ENCODE data around the gene SLC16A10. TPM values are rescaled to one million over a fixed set of nuclear protein-coding genes. Genes with fewer than 3 reads are reported as not detected.
"Not testable (repeated sequence)": the region's sequence is repeated elsewhere in the genome, so short reads cannot be mapped to it uniquely, and the experiment has no call there.

The SLC16A10 gene
- total RNA-seq, 3 donors from 2014 or later, result 1.4 to 6.0 (median 3.8) TPM

DNA sequence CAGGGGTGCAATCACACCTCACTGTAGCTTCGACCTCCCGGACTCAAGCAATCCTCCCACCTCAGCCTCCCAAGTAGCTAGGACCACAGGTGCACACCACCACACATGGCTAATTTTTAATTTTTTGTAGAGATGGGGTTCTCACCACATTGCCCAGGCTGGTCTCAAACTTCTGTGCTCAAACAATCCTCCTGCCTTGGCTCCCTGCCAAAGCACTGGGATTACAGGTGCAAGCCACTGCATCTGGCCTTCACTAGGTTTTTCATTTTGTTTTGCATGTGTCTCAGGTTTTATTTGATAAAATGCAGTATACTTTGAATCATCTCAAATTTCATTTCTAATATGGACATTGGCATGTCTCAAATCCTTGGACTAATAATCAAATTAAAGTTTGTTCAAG is 98.7 kb downstream of the SLC16A10 start:
- TF ChIP-seq CTCF (IDR thresholded peaks at IDR 0.05), result no peak
- H3K9me3 ChIP-seq, result no peaks in the 10 kb centered on the region
- no peaks in the 10 kb centered on the region for H3K4me1 ChIP-seq (ENCODE audit: low read depth)
- ATAC-seq (no peak), DNase-seq (no peak)
- H3K36me3 ChIP-seq (ENCODE audit: low read depth), result no peaks in the 10 kb centered on the region
- intact Hi-C loops (cut with DNase I, micrococcal nuclease), result no loop called here
- H3K4me3 ChIP-seq, result no peak overlapping the region

DNA sequence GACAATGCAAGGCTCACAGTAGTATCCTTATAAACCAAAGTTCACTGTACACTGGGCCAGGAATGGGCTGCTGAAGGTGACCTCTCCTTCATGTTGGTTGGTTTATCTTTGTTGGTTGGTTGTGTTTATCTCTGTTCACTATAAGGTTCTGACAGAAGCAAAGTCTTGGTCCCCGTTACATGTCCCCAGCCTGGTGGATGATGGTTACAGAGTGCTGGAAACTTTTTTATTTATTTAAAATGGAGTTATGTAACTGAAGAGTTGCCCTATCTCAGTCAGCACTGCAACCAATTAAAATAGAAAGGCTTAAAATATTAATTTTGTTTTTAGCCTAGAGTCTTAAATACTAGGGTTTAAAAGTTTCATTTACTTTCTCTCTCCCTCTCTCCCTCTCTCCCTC is 100.6 kb downstream of the SLC16A10 start:
- no peak overlapping the region for H3K4me3 ChIP-seq
- no peaks in the 10 kb centered on the region for H3K4me1 ChIP-seq (ENCODE audit: low read depth)
- no peak for TF ChIP-seq CTCF (IDR thresholded peaks at IDR 0.05)
- H3K36me3 ChIP-seq (ENCODE audit: low read depth), result no peaks in the 10 kb centered on the region
- DNase-seq (no peak), ATAC-seq (no peak)
- intact Hi-C loops (cut with DNase I, micrococcal nuclease), result no loop called here
- H3K9me3 ChIP-seq, result no peaks in the 10 kb centered on the region

DNA sequence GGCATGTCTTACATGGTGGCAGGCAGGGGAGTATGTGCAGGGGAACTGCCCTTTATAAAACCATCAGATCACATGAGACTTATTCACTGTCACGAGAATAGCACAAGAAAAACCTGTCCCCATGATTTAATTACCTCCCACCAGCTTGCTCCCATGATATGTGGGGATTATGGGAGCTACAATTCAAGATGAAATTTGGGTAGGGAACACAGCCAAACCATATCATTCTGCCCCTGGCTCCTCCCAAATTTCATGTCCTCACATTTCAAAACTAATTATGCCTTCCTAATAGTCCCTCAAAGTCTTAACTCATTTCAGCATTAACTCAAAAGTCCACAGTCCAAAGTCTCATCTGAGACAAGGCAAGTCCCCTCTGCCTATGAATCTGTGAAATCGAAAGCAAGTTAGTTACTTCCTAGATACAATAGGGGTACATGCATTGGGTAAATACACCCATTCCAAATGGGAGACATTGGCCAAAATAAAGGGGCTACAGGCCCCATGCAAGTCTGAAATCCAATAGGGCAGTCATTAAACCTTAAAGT is 102.4 kb downstream of the SLC16A10 start:
- intact Hi-C loops (cut with DNase I, micrococcal nuclease); ATAC-seq; H3K4me3 ChIP-seq; DNase-seq; H3K36me3 ChIP-seq (ENCODE audit: low read depth); H3K4me1 ChIP-seq (ENCODE audit: low read depth); H3K9me3 ChIP-seq: not testable (repeated sequence)

DNA sequence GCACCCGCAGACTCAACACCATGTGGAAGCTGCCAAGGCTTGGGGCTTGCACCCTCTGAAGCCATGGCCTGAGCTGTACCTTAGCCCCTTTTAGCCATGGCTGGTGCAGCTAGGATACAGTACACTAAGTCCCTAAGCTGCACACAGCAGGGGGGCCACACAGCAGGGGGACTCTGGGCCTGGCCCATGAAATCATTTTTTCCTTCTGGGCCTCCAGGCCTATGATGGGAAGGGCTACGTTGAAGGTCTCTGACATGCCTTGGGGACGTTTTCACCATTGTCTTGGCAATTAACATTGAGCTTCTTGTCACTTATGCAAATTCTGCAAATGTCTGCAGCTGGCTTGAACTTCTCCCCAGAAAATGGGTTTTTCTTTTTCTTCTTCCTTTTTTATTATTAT is 103.3 kb downstream of the SLC16A10 start:
- Histone ChIP-seq H3K9me3 (no peaks in the 10 kb centered on the region), H3K36me3 (ENCODE audit: low read depth) (no peaks in the 10 kb centered on the region), H3K4me1 (ENCODE audit: low read depth) (no peaks in the 10 kb centered on the region), H3K4me3 (no peak overlapping the region)
- TF ChIP-seq CTCF (IDR thresholded peaks at IDR 0.05), result no peak
- intact Hi-C loops (cut with DNase I, micrococcal nuclease), result no loop called here
- DNase-seq (no peak), ATAC-seq (no peak)

DNA sequence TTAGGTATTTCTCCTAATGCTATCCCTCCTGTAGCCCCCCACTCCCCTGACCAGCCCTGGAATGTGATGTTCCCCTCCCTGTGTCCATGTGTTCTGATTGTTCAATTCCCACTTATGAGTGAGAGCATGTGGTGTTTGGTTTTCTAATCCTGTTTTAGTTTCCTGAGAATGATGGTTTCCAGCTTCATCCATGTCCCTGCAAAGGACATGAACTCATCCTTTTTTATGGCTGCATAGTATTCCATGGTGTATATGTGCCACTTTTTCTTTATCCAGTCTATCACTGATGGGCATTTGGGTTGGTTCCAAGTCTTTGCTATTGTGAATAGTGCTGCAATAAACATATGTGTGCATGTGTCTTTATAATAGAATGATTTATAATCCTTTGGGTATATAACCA is 103.8 kb downstream of the SLC16A10 start:
- intact Hi-C loops (cut with DNase I, micrococcal nuclease); H3K36me3 ChIP-seq (ENCODE audit: low read depth); H3K4me1 ChIP-seq (ENCODE audit: low read depth); DNase-seq; H3K4me3 ChIP-seq; H3K9me3 ChIP-seq; ATAC-seq: not testable (repeated sequence)

- Histone ChIP-seq H3K4me3 (no peak overlapping the region), H3K4me1 (ENCODE audit: low read depth) (no peaks in the 10 kb centered on the region), H3K9me3 (no peaks in the 10 kb centered on the region), H3K36me3 (ENCODE audit: low read depth) (no peaks in the 10 kb centered on the region)
- ATAC-seq (no peak), DNase-seq (no peak)
- no peak for TF ChIP-seq CTCF (IDR thresholded peaks at IDR 0.05)
- intact Hi-C loops (cut with DNase I, micrococcal nuclease), result no loop called here
Measured at GRCh38 chr6:111192911-111193555, 105.7 kb downstream of the SLC16A10 start.

DNA sequence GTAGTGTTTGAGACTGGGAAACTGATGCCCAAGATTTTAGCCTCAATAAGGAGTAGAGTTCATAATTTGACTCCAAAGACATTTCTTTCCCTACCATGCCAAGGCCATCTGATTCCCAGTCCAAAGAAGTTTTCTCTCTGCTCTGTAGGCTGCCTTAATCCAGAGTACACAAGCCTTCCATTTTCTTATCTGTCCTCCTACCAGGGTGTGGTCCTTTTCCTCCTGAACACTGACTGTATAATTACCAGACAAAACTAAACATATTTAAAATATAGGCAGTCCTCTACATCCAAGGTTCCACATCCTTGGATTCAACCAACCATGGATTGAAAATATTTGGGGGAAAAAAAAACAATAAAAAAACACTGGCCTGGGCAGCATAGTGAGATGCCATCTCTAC is 108.4 kb downstream of the SLC16A10 start:
- no peak for DNase-seq
- intact Hi-C loops (cut with DNase I, micrococcal nuclease), result no loop called here
- Histone ChIP-seq H3K36me3 (ENCODE audit: low read depth) (no peaks in the 10 kb centered on the region), H3K4me3 (no peak overlapping the region), H3K4me1 (ENCODE audit: low read depth) (no peaks in the 10 kb centered on the region), H3K9me3 (no peaks in the 10 kb centered on the region)
- peak; percentile 80 for ATAC-seq
- TF ChIP-seq CTCF (IDR thresholded peaks at IDR 0.05), result no peak
